ENCODE results near the gene CCDC110. TPM values are rescaled to one million over a fixed set of nuclear protein-coding genes. Genes with fewer than 3 reads are reported as not detected.

The CCDC110 gene
- 0.94 TPM for total RNA-seq

GRCh38 chr4:185471235-185472102 is at the start of gene CCDC110:
Gene CCDC110 (minus strand): TSS chr4:185471733. CDS start chr4:185471683, 50 bp downstream.

GRCh38 chr4:185425647-185426352 is 45.7 kb downstream of the CCDC110 start, which contains the start of gene UFSP2:
Gene UFSP2 (minus strand): TSS chr4:185425964. CDS start chr4:185425868, 96 bp downstream.

GRCh38 chr4:185396724-185397385 is 74.7 kb downstream of the CCDC110 start, which contains the start of gene ANKRD37:
Gene ANKRD37 (plus strand): TSS chr4:185396841. CDS start chr4:185396924, 83 bp downstream.

DNA sequence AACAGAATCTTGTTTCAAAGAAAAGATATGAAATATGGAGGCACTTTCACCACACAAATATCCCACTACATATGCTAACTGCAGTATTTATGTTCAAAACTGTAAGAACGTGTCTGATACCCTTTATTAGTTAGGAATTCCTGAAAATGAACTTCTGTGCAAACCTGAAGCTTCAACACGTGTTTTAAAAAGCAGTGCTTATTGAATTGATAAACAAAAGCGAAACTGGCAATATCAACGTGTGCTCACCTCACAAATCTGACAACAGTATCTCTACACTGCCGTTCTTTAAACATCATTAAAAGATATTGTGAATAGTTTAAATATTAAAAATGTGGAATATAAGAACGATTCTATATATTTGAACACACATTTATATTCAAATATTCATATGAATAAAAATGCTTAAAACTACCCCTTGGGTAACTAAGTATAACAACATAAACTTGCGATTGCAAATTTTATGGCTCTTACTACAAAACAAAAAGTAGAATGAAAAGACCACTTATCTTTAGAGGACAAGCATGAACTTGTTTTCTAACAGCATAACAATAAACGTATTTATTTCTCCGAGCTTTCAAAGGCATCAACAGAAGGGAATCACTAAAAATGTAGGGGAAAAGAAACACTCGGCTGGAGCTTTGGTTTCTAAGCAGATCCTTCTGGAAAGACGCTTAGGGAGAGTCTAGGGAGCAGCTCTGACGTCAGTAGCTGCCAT is 76.1 kb downstream of the CCDC110 start, which contains the start of gene LRP2BP:
LRP2BP (minus strand) TSS at position 687 of the 718 bp plus-strand sequence. CDS start 17,738 bp downstream, outside the sequence.

Small RNAs within 50 kb of the gene (small RNA-seq; reads per million reads assigned to genes)
- not detected for gene RF00019 (ENCODE audit: low replicate concordance)

Other genes with a start within 250 kb of the CCDC110 start
- gene LRP2BP, start 75.8 kb downstream of the CCDC110 start, total RNA-seq: 13.5 TPM
- gene ANKRD37, start 74.9 kb downstream of the CCDC110 start, total RNA-seq: 21.0 TPM
- 38.5 TPM for gene UFSP2, start 45.8 kb downstream of the CCDC110 start, total RNA-seq
- gene PDLIM3, start 63.8 kb upstream of the CCDC110 start, total RNA-seq: 22.5 TPM

Measured in parietal lobe (tissue), 2 donors.